K562 (cell line): ENCODE data around the gene SLC25A21. TPM values are rescaled to one million over a fixed set of nuclear protein-coding genes. Genes with fewer than 3 reads are reported as not detected.

Experiments used
- ARID2 ChIP-seq: fragments of 450-650 bp; IDR thresholded peaks from 2 replicates; pipeline ENCODE4 v1.6.1; 2017; ENCODE audit warnings: antibody characterized with exemption, mild to moderate bottlenecking
- C11orf30 ChIP-seq: fragments of 450-650 bp; IDR thresholded peaks from 2 replicates; pipeline ENCODE4 v1.6.1; 2016; ENCODE audit warnings: low read depth, mild to moderate bottlenecking
- CCAR2 ChIP-seq: fragments of 200-400 bp; formaldehyde crosslinking; IDR thresholded peaks from 2 replicates; pipeline ENCODE4 v1.6.1; 2017; ENCODE audit warnings: mild to moderate bottlenecking, low read depth, low read length
- CHD1 ChIP-seq: fragments of 200-600 bp; sonication (generic); IDR thresholded peaks from one replicate; pipeline ENCODE4 v1.6.1; 2012; ENCODE audit warnings: mild to moderate bottlenecking, moderate library complexity, low read length, inconsistent platforms
- FOXJ3 ChIP-seq: sonication (generic); formaldehyde crosslinking; IDR thresholded peaks from 2 replicates; pipeline ENCODE4 v1.4.0; 2020; ENCODE audit warnings: mild to moderate bottlenecking, missing genetic modification reagents
- HNRNPK ChIP-seq: fragments of 200-400 bp; formaldehyde crosslinking; IDR thresholded peaks from one replicate; pipeline ENCODE4 v1.6.1; 2018; ENCODE audit warnings: mild to moderate bottlenecking, low read depth, low read length; ENCODE audit not compliant: poor library complexity, severe bottlenecking
- HSF4 ChIP-seq: fragments of 250-450 bp; sonication (Bioruptor Pico); IDR thresholded peaks from 2 replicates; pipeline ENCODE4 v2.1.2; 2022; ENCODE audit warnings: mild to moderate bottlenecking, moderate library complexity, borderline replicate concordance
- MAX ChIP-seq: sonication (generic); formaldehyde crosslinking; IDR thresholded peaks from 2 replicates; pipeline ENCODE4 v1.9.0; 2022; ENCODE audit warnings: mild to moderate bottlenecking, missing genetic modification reagents
- PATZ1 ChIP-seq: fragments of 250-450 bp; sonication (Bioruptor Pico); IDR thresholded peaks from 2 replicates; pipeline ENCODE4 v1.5.0; 2020; ENCODE audit warnings: mild to moderate bottlenecking, borderline replicate concordance
- PHB2 ChIP-seq: fragments of 450-650 bp; IDR thresholded peaks from 2 replicates; pipeline ENCODE4 v1.6.1; 2017; ENCODE audit warnings: low read depth
- PURB ChIP-seq: sonication (generic); formaldehyde crosslinking; IDR thresholded peaks from 2 replicates; pipeline ENCODE4 v1.9.0; 2021; ENCODE audit warnings: low read depth, mild to moderate bottlenecking, missing genetic modification reagents
- RBBP5 ChIP-seq: fragments of 200-600 bp; sonication (generic); IDR thresholded peaks from 2 replicates; pipeline ENCODE4 v1.6.1; 2012; ENCODE audit warnings: borderline replicate concordance, mild to moderate bottlenecking, low read length, control low read depth, inconsistent platforms; ENCODE audit not compliant: insufficient read depth, poor library complexity, severe bottlenecking
- RBM34 ChIP-seq: fragments of 200-400 bp; formaldehyde crosslinking; IDR thresholded peaks from 2 replicates; pipeline ENCODE4 v1.6.1; 2018; ENCODE audit warnings: low read length, borderline replicate concordance; ENCODE audit not compliant: insufficient read depth
- RFX7 ChIP-seq: fragments of 250-450 bp; sonication (Bioruptor Pico); IDR thresholded peaks from 2 replicates; pipeline ENCODE4 v1.5.1; 2021; ENCODE audit warnings: mild to moderate bottlenecking
- SIRT6 ChIP-seq: IDR thresholded peaks from one replicate; pipeline ENCODE4 v1.6.1; 2012; ENCODE audit warnings: low read depth, mild to moderate bottlenecking, control low read depth, inconsistent platforms, low read length, moderate library complexity
- SOX6 ChIP-seq: fragments of 450-650 bp; IDR thresholded peaks from 2 replicates; pipeline ENCODE4 v1.6.1; 2014; ENCODE audit warnings: mild to moderate bottlenecking
- SRF ChIP-seq, 2 experiments: fragments of 250-450, 450-650 bp in 1 of 2; sonication (Bioruptor Pico) in 1 of 2; sonication (generic) in 1 of 2; formaldehyde crosslinking; IDR thresholded peaks; 2 replicates each; pipeline versions ENCODE4 v1.5.0 to v1.5.1; 2020 to 2022; ENCODE audit warnings: mild to moderate bottlenecking in 1 of 2, missing genetic modification reagents in 1 of 2
- TAF1 ChIP-seq: IDR thresholded peaks from 2 replicates; pipeline ENCODE4 v1.6.1; 2011; ENCODE audit warnings: mild to moderate bottlenecking, low read length, moderate library complexity; ENCODE audit not compliant: insufficient read depth, control insufficient read depth, severe bottlenecking; ENCODE audit errors: extremely low read depth
- ZFP1 ChIP-seq: fragments of 450-650 bp; formaldehyde crosslinking; IDR thresholded peaks from 2 replicates; pipeline ENCODE4 v1.4.0; 2020; ENCODE audit warnings: mild to moderate bottlenecking, mixed read lengths
- ZNF23 ChIP-seq: fragments of 250-450 bp; sonication (Bioruptor Pico); IDR thresholded peaks from 2 replicates; pipeline ENCODE4 v1.4.0; 2020; ENCODE audit warnings: mild to moderate bottlenecking
- ZNF609 ChIP-seq: sonication (generic); formaldehyde crosslinking; IDR thresholded peaks from 2 replicates; pipeline ENCODE4 v1.8.1; 2023; ENCODE audit warnings: missing genetic modification reagents, mild to moderate bottlenecking, borderline replicate concordance
- ZNF699 ChIP-seq: fragments of 250-450 bp; sonication (Bioruptor Pico); IDR thresholded peaks from 2 replicates; pipeline ENCODE4 v1.8.0; 2021; ENCODE audit warnings: mild to moderate bottlenecking, moderate library complexity; ENCODE audit not compliant: insufficient replicate concordance
- ZNF830 ChIP-seq: fragments of 250-450 bp; sonication (Bioruptor Pico); IDR thresholded peaks from 2 replicates; pipeline ENCODE4 v1.5.0; 2021; ENCODE audit warnings: mild to moderate bottlenecking
- polyA plus RNA-seq, 8 experiments: library from polyadenylated mRNA; depleted of rRNA in 4 of 8; stranded (reverse) in 5 of 8; unstranded in 3 of 8; fragments of >200 nt; fragmentation: Nextera tagmentation in 2 of 8; fragmentation: Illumina TruSeq in 1 of 8; extraction: Ambion mirVana in 2 of 8; extraction: Trizol in 1 of 8; gene quantifications; 2 replicates each; pipeline versions ENCODE4 v1.2.1 to v1.2.3, GENCODE V29; 2011 to 2014; ENCODE audit warnings: inconsistent platforms in 1 of 8, missing spikeins in 1 of 8
- total RNA-seq, 7 experiments: library from RNA; depleted of rRNA in 6 of 7; stranded (reverse); fragments of >200 nt in 6 of 7; fragmentation: Illumina TruSeq in 2 of 7; extraction: Trizol in 2 of 7; gene quantifications; 2 replicates each; pipeline versions ENCODE4 v1.2.1 to v1.2.3, GENCODE V29; 2011 to 2021; ENCODE audit warnings: low replicate concordance in 1 of 7

Gene SLC25A21
- total and polyA plus RNA-seq, 9 of the 15 experiments (the other 6 are each of a cell fraction or from before 2014, with no cell fraction given): 15.2 to 46.7 (median 28.7) TPM

GRCh38 chr14:36976571-36977023 is 195.8 kb downstream of the SLC25A21 start (continued):
- TF ChIP-seq PURB (no peak), PATZ1 (no peak), ZNF830 (CRISPR knock-in tag) (no peak), MAX (CRISPR knock-in tag) (peak; percentile 45; the same call in 1 of the 2 replicates), HSF4 (CRISPR knock-in tag) (no peak), PHB2 (no peak), CCAR2 (no peak), ARID2 (no peak), ZFP1 (CRISPR knock-in tag) (no peak), ZNF609 (CRISPR knock-in tag) (no peak), SOX6 (peak; percentile 80), FOXJ3 (CRISPR knock-in tag) (no peak), CHD1 (no peak), RBM34 (no peak), HNRNPK (no peak), TAF1 (peak; percentile 33), RFX7 (CRISPR knock-in tag) (no peak), SRF (CRISPR knock-in tag; IDR thresholded peaks at IDR 0.05) (no peak), ZNF699 (CRISPR knock-in tag) (no peak), RBBP5 (no peak), SIRT6 (no peak), C11orf30 (peak; percentile 97), ZNF23 (CRISPR knock-in tag) (no peak)
